ENCODE results near the gene QSOX1. TPM values are rescaled to one million over a fixed set of nuclear protein-coding genes. Genes with fewer than 3 reads are reported as not detected.

The QSOX1 gene
- total and polyA plus RNA-seq, 9 of the 15 experiments (the other 6 are each of a cell fraction or from before 2014, with no cell fraction given), result 4.0 to 53.1 (median 15.0) TPM

GRCh38 chr1:180116964-180117763 is 37.5 kb upstream of the QSOX1 start (continued):
- no peak for TF ChIP-seq ZNF695 (CRISPR knock-in tag; IDR thresholded peaks at IDR 0.05)
- TF ChIP-seq SMARCC2 (IDR thresholded peaks at IDR 0.05; ENCODE audit: low read depth), result no peak
- no peak for TF ChIP-seq GMEB1 (CRISPR knock-in tag; IDR thresholded peaks at IDR 0.05)
- TF ChIP-seq ZKSCAN1 (IDR thresholded peaks at IDR 0.05; ENCODE audit: low read depth, low read length), result 0 out of 2 replicates have a peak, but pooled peaks have one; percentile 25
- TF ChIP-seq TRIM24 (IDR thresholded peaks at IDR 0.05), result peak; percentile 76 to 79
- TF ChIP-seq C11orf30 (IDR thresholded peaks at IDR 0.05; ENCODE audit: low read depth), result no peak
- no peak for TF ChIP-seq ZNF696 (CRISPR knock-in tag; conservative IDR thresholded peaks at IDR 0.05)
- peak in 1 of 2 experiments; percentile 53; a peak in 2 of 4 replicates for TF ChIP-seq MNT (conservative IDR thresholded peaks at IDR 0.05)
- TF ChIP-seq SAFB2 (IDR thresholded peaks at IDR 0.05; ENCODE audit: borderline replicate concordance, low read depth, low read length, severe bottlenecking), result no peak
- TF ChIP-seq SREBF1 (IDR thresholded peaks at IDR 0.05; ENCODE audit: borderline replicate concordance, low read depth, low read length), result no peak
- peak in 1 of 2 experiments; percentile 13; a peak in 1 of 4 replicates for TF ChIP-seq RAD21 (CRISPR knock-in tag; conservative IDR thresholded peaks at IDR 0.05 in 1 of 2, IDR thresholded peaks at IDR 0.05 in 1 of 2)
- no peak for TF ChIP-seq ZFPM2 (CRISPR knock-in tag; IDR thresholded peaks at IDR 0.05)
- TF ChIP-seq PHF8 (IDR thresholded peaks at IDR 0.05; ENCODE audit: borderline replicate concordance, low read length), result no peak
- TF ChIP-seq KDM1A (IDR thresholded peaks at IDR 0.05), result peak; percentile 61 to 67; a peak in 2 of 4 replicates
- TF ChIP-seq ATF1 (CRISPR knock-in tag; IDR thresholded peaks at IDR 0.05), result no peak
- peak; percentile 41; the same call in 1 of the 2 replicates for TF ChIP-seq ATF1 (tag; IDR thresholded peaks at IDR 0.05)
- no peak for TF ChIP-seq TCFL5 (CRISPR knock-in tag; conservative IDR thresholded peaks at IDR 0.05)
- TF ChIP-seq USF2 (CRISPR knock-in tag; IDR thresholded peaks at IDR 0.05), result peak; percentile 62
- TF ChIP-seq LARP7 (IDR thresholded peaks at IDR 0.05), result no peak
- TF ChIP-seq ZNF174 (CRISPR knock-in tag; IDR thresholded peaks at IDR 0.05), result no peak
- no peak for TF ChIP-seq KDM2B (CRISPR knock-in tag; IDR thresholded peaks at IDR 0.05)
- no peak for TF ChIP-seq PATZ1 (CRISPR knock-in tag; IDR thresholded peaks at IDR 0.05; ENCODE audit: borderline replicate concordance)

Measured in K562 (cell line).